ENCODE measurements around the gene ZNF74.
A peak's percentile ranks its signal among the peaks of the same experiment; 100 is the strongest.

The ZNF74 gene

GRCh38 chr22:20418211-20418788 lies 24.3 kb downstream of the ZNF74 start:
- peak; percentile 53 to 59 for DNase-seq (ENCODE audit: extremely low read depth in 1 of 2, low read depth in 1 of 2)

- DNase-seq (ENCODE audit: extremely low read depth in 1 of 2, low read depth in 1 of 2), result no peak
Observed at GRCh38 chr22:20419664-20419951, 25.7 kb downstream of the ZNF74 start.

DNA sequence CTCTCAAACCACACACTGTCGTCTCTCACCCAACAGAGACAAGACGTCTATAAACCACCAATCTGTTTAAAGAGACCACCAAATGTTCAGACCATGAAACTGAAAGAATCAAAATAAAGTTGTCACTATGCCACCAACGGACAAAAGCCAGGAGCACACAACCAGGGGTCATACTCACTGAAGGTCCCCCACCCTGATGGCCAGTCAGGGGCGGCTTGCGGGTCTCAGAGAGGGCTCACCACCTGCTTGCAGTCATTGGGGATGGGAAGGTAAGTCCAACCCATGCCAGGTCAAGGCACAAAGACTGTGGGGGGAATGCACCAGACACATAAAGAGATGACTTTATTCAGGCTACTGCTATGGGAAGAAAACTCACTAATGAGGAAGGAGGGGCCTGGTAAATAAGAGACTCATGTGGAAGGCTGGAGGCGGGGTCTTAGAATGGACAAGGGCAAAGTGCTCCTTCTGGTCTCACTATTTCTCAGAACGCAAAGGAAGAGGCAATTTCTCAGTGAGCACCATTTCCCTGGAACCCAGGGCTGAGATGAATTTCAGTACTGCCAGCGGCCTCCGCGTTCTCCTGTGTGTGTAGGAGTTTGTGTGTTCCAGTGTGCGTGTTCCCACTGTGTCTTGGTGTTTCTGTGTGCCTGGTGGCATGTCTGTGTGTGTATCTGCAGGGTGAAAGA lies 26.3 kb downstream of the ZNF74 start:
- DNase-seq (ENCODE audit: extremely low read depth in 1 of 2, low read depth in 1 of 2), result no peak

GRCh38 chr22:20421507-20421874 lies 27.5 kb downstream of the ZNF74 start:
- no peak for DNase-seq (ENCODE audit: extremely low read depth in 1 of 2, low read depth in 1 of 2)

- DNase-seq (ENCODE audit: extremely low read depth in 1 of 2, low read depth in 1 of 2), result no peak
Observed at GRCh38 chr22:20422271-20423007, 28.5 kb downstream of the ZNF74 start.

DNA sequence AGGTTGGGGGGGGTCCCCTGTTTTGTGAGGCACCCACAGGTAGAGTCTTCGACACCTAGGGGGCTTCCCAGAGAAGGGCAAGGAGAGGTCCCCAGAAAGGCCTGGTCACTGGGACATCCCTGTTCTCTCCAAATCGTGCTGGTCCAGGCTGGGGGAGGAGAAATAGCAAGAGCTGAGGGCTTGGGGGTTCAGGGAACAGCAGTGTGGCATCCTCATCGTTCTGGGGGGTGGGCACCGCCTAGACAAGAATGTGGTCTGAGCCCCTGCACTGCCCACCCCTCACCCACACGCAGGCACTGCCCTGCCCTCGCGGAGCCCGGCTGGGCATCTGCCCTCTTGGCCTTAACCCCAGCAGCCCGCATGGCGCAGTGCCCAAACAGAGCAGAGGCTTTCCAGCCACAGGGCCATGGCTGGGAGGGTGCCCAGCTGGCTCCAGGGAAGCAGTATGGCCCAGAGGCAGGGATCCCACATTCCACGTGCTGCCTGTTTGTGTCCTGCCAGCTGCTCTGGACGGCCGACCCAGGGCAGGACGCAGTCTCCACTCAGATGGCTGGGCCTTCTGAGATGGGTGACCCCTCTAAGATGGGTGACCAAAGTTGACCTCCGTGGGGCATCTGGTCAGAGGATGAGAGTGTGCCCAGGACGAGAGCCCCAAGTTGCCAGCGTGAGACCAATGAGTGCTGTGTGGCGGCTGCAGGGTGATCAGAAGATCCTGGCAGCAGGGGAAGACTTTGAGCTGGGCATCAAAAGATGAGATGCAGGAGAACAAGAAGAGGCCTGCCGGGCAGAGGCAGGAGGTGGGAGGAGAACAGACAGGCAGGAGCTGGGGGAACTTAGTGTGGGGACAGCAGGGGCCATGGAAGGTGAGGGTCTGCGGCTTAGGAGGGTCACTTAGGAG lies 29.3 kb downstream of the ZNF74 start:
- DNase-seq (ENCODE audit: extremely low read depth in 1 of 2, low read depth in 1 of 2), result no peak

DNA sequence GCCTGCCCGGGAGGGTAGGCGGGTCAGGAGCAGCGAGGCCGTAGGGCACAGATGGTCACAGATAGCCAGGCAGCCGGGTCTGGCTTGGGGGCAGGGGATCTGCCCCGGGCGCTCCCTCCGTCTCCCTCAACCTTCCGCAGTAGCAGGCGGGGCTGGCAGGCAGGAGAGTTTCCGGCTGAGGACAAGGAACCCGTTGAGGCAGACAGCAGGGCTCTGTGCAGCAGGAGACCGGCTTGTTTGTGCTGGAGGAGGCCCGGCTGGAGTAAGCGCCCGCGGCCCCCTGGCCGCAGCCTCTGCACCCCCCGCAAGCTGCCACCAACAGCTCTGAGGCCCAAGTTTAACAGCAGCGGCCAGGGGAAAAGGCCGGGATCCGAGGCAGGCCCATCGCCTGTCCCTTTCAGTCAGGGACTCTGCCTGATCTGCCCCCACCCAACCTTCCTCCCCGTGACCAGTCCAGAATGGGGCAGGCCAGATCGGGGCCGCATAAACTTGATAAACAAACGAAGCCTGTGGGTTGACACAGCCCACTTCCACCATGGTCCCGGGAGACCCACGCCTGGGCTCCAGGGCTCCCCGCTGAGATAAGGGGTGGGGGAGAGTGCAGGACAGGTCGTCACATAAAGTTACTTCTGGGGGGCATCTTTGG lies 30.1 kb downstream of the ZNF74 start:
- DNase-seq (ENCODE audit: extremely low read depth in 1 of 2, low read depth in 1 of 2), result no peak

DNA sequence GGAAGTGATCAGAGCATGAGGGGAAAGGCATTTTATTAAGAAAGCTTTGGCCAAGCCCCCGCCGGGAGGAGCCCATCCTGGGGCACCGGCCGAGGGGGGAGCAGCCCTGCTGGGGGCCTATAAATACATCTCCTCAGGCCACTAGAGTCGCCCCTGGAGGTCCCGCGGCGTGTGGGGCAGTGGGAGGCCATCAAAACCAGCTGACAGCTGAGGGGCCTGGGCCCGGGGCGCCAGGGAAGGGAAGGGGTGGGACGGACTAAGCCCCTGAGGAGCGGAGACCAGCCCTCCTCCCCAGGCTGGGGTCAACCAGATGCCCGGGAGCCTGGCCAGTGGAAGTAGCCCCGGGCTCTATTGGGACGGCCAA lies 30.6 kb downstream of the ZNF74 start:
- no peak for DNase-seq (ENCODE audit: extremely low read depth in 1 of 2, low read depth in 1 of 2)

GRCh38 chr22:20424932-20425565 lies 31.1 kb downstream of the ZNF74 start:
- DNase-seq (ENCODE audit: extremely low read depth in 1 of 2, low read depth in 1 of 2), result no peak

DNA sequence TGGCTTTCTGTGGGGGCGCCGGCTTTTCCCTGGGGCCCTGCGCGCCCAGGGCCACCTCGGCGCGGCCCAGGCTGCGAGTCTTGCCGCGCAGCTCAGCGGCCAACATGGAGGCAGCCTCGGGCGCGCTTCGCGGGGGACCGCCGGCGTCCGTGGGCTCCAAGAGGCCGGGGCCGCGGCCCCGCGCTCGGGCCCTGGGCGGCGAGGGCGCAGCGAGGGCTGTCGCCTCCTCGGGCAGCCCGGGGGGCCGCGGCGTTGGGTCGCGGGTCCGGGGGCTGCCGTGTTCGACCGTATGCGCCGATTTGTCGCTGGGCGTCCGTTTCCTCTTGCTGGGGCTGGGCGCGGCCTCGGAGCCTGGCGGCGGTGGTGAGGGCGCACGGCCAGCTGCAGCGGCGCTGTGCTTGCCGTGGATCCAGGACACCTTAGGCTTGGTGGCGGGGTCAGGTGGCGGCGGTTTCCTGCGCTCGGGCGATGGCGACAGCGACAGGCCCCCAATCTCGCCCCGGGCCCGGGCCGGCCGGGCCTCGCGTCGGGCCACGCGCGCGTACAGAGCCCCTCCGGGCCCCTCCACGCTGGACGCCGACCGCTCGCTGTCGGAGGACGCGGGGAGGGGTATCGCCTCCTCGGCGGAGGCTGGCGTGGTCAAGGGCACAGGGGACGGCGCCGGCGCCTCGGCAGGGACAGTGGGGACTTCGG lies 31.8 kb downstream of the ZNF74 start:
- no peak for DNase-seq (ENCODE audit: extremely low read depth in 1 of 2, low read depth in 1 of 2)

DNA sequence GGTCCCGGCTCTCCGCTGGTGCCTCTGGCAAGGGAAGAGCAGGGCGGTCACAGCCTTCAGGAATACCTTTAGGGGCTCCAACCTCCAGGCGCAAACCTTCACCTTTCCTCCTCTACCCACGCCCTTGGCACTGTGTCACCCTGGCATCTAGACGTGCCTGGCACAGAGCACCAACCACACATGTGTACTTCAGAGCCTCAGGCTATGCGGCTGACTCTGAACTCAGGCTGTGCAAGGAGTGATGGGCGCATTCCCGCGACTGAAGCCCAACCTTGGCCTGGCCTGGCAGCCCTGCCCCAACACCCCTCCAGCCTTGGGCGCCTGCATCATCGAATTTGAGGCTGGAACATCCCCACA lies 32.3 kb downstream of the ZNF74 start:
- DNase-seq (ENCODE audit: extremely low read depth in 1 of 2, low read depth in 1 of 2), result no peak

- DNase-seq (ENCODE audit: extremely low read depth in 1 of 2, low read depth in 1 of 2), result no peak
Observed at GRCh38 chr22:20427104-20427944, 33.4 kb downstream of the ZNF74 start.

GRCh38 chr22:20427945-20428417 lies 34.0 kb downstream of the ZNF74 start:
- DNase-seq (ENCODE audit: extremely low read depth in 1 of 2, low read depth in 1 of 2), result no peak

DNA sequence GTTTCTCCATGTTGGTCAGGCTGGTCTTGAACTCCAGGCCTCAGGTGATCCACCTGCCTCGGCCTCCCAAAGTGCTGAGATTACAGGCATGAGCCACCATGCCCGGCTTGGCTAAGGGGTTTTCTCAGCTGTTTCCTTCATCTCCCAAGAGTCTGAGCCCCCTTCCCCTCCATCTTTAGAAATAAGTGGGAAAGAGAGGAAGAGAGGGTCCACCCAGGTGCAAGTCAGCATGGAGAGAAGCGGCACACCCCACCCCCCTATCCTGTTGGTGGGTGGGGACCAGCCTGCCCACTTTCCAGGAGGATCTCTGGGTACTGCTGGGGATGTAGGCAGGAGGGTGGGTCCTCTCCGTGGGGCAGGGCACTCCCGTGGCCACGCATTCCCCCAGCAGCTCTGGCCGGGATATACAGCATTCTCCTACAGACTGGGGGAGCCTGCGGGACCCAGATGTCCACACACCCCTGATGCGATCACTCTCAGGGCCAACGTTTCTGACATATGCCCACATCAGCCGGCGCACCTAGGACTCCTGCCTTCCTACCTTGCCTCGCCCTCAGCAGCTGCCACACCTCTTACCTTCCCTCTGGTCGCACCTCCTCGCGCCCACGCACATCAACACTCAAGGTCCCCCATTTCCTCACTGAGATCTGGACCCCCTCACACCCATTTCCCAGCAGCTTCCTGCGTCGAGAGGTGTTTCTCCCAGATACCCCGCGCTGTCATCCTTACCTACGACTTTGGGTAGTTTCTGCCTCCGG lies 34.7 kb downstream of the ZNF74 start:
- no peak for DNase-seq (ENCODE audit: extremely low read depth in 1 of 2, low read depth in 1 of 2)

DNA sequence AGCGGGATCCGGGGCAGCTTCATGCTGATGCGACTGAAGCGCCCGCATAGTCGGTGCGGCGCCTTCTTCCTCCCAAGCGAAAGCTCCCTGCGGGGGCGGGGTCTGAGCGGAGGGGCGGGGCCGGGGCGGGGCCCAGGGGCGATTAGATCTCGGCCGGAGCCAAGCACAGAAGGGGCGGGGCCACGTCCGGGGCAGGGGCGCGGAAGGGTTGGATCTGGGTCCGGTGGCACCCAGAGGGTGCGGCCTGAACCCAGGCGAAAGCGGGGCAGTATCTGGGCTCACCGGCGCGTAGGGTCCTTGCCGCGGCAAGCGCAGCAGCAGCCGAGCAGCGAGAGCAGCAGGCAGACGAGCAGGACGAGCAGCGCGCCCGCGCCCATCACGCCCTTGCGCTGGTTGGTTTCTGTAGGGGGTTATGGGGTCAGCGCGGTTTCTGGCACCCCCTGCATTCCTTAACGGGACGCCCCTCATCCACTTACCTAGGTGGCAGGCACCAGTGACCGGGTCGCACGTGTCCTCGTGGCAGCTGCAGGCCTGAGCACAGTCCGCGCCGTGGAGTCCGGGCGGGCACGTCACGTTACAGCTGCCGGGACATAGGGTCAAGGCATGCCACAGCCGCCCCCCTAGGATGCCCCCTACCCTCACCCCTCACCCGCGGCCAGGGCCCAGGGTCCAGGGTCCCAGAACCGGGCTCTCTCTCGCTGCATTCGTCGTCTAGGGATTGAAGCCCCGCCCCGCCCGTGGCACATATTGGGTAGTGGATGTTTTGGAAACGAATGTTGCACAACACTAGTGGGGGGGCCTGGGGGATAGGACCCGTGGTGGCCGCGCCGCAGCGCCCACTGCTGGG lies 35.5 kb downstream of the ZNF74 start:
- peak; percentile 54 to 71 for DNase-seq (ENCODE audit: extremely low read depth in 1 of 2, low read depth in 1 of 2)

GRCh38 chr22:20430101-20430719 lies 36.3 kb downstream of the ZNF74 start:
- no peak for DNase-seq (ENCODE audit: extremely low read depth in 1 of 2, low read depth in 1 of 2)

Data from activated CD8-positive, alpha-beta memory T cell treated with anti-CD3 and anti-CD28 coated beads for 1 hour (primary cell).